B cell (primary cell): ENCODE results near the gene CWC27.

ENCODE experiments used
- CTCF ChIP-seq: fragments of 200-600 bp; IDR thresholded peaks from one replicate; pipeline ENCODE4 v1.8.0; 2022; ENCODE audit warnings: antibody characterized with exemption, mild to moderate bottlenecking
- EZH2 ChIP-seq: IDR thresholded peaks from 2 replicates; pipeline ENCODE4 v1.6.1; 2012; ENCODE audit warnings: borderline replicate concordance, low read depth, mild to moderate bottlenecking, moderate library complexity, low read length; ENCODE audit not compliant: insufficient read depth, poor library complexity, severe bottlenecking

GRCh38 chr5:64838803-64839202, 70.1 kb downstream of the CWC27 start:
- TF ChIP-seq CTCF: no peak
- no peak for TF ChIP-seq EZH2
